ENCODE results near the gene FOXP1. TPM values are rescaled to one million over a fixed set of nuclear protein-coding genes. Genes with fewer than 3 reads are reported as not detected.

FOXP1 gene
- total and polyA plus RNA-seq, 9 of the 15 experiments (the other 6 are each of a cell fraction or from before 2014, with no cell fraction given): 7.7 to 34.5 (median 13.7) TPM

DNA sequence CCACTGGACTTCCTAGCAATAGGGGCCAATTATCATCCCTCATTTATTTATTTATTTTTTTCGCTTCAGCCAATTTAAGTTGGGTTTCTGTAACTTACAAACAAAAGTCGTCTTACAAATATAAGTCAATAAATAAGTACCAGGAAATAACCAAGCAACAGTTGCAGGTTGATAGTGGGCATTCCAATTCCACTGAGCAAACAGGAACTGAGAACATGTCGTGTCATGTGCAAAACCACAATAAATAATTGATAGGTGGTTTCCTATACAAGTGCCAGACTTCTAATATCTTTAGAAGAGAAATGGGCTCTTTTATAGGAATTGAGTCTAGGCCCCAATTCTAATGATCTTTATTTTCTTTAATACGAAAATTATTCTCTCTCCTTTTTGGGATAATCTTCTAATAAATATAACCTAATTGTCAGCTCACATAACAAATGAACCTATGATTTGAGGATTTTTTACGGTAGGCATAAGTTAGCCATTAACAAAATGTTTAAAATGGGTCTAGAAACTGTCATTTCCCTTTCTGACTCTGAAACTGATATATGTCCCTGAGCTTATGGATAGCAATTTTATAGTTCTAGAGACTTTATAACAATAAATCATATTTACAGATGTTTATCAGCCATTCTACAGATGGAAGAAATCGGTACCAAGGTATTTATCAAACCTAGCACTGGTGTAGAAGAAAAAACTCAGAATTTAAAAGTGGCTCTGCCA is 571.8 kb downstream of the FOXP1 start (continued):
- no peak for TF ChIP-seq CREB5 (CRISPR knock-in tag; IDR thresholded peaks at IDR 0.05)
- no peak for TF ChIP-seq ZNF318 (IDR thresholded peaks at IDR 0.05; ENCODE audit: borderline replicate concordance in 1 of 2, low read depth in 1 of 2)
- TF ChIP-seq PHF21A (IDR thresholded peaks at IDR 0.05; ENCODE audit: borderline replicate concordance, low read depth): no peak
- no peak for TF ChIP-seq NFIC (IDR thresholded peaks at IDR 0.05)
- TF ChIP-seq CBFA2T3 (IDR thresholded peaks at IDR 0.05): no peak
- TF ChIP-seq ZNF347 (CRISPR knock-in tag; IDR thresholded peaks at IDR 0.05; ENCODE audit: low read depth): no peak
- no peak for TF ChIP-seq ETV5 (CRISPR knock-in tag; IDR thresholded peaks at IDR 0.05; ENCODE audit: low read depth)
